Prostate gland (tissue), 2 donors: ENCODE results near the gene PARVB. TPM values are rescaled to one million over a fixed set of nuclear protein-coding genes. Genes with fewer than 3 reads are reported as not detected.

ENCODE experiments used
- DNase-seq: peaks from one replicate; pipeline ENCODE4 v3.0.0-alpha.2; 2019; ENCODE audit warnings: low spot score
- H3K27ac ChIP-seq, 2 donors: fragments of 200-600 bp; sonication (generic); 2 replicates each; pipeline ENCODE4 v1.5.1; 2017 to 2019
- H3K27me3 ChIP-seq: fragments of 200-600 bp; sonication (generic); replicated peaks from 2 replicates; pipeline ENCODE4 v1.5.1; 2019; ENCODE audit not compliant: insufficient read depth
- H3K36me3 ChIP-seq, 2 donors: fragments of 200-600 bp; sonication (generic); 1 replicate in 1 of 2; 2 replicates in 1 of 2; pipeline versions ENCODE4 v1.5.1 to v1.8.1; 2017 to 2019
- H3K4me1 ChIP-seq: fragments of 200-600 bp; sonication (generic); replicated peaks from 2 replicates; pipeline ENCODE4 v1.5.1; 2019
- H3K4me3 ChIP-seq, 2 donors: fragments of 200-600 bp; sonication (generic); 2 replicates each; pipeline ENCODE4 v1.5.1; 2017 to 2019
- H3K9me3 ChIP-seq: fragments of 200-600 bp; sonication (generic); 2 replicates; pipeline ENCODE4 v1.5.1; 2017
- CTCF ChIP-seq, 4 experiments: fragments of 200-600 bp in 2 of 4; fragments of 450-650 bp in 2 of 4; sonication (generic) in 2 of 4; IDR thresholded peaks; 1 replicate in 3 of 4; 2 replicates in 1 of 4; pipeline ENCODE4 v1.5.1; 2016 to 2019; ENCODE audit warnings: antibody characterized with exemption in 4 of 4, mild to moderate bottlenecking in 2 of 4, moderate library complexity in 2 of 4
- POLR2A ChIP-seq: fragments of 450-650 bp; IDR thresholded peaks from one replicate; pipeline ENCODE4 v1.6.1; 2016; ENCODE audit warnings: antibody characterized with exemption, mild to moderate bottlenecking
- POLR2AphosphoS5 ChIP-seq: sonication (generic); formaldehyde crosslinking; IDR thresholded peaks from one replicate; pipeline ENCODE4 v1.6.1; 2017; ENCODE audit warnings: antibody characterized with exemption
- WGBS: methylation state at CpG from one replicate; pipeline ENCODE4 v1.1.5; 2018; 5-methylcytosine and 5-hydroxymethylcytosine counted together
- intact Hi-C: fragments of 100-400 bp; cut with DNase I; formaldehyde crosslinking; loops from one replicate; pipeline ENCODE4 v1.14.2; 2022
- total RNA-seq, 2 donors: library from RNA; depleted of rRNA; stranded (reverse); fragments of >200 nt; gene quantifications; one replicate each; pipeline ENCODE4 v1.1.0, GENCODE V29; 2016

Gene PARVB
- total RNA-seq, 2 donors from 2014 or later, result 11.7 to 28.4 TPM

GRCh38 chr22:44019846-44020245, 4.3 kb upstream of the PARVB start:
- no peaks in the 10 kb centered on the region for H3K36me3 ChIP-seq
- WGBS, result 90% methylated on average over 5 of the region's 5 CpGs
- no peak overlapping the region for H3K4me3 ChIP-seq
- TF ChIP-seq CTCF (IDR thresholded peaks at IDR 0.05), result no peak
- H3K27me3 ChIP-seq, result no peaks in the 10 kb centered on the region
- H3K9me3 ChIP-seq, result no peaks in the 10 kb centered on the region
- DNase-seq, result no peak
- intact Hi-C loops, result loop anchor here (5.0 kb wide), 1 partner anchor 52 kb away; no protein-coding TSS in a partner anchor
- H3K4me1 ChIP-seq, result no peaks in the 10 kb centered on the region
- no peak overlapping the region for H3K27ac ChIP-seq

DNA sequence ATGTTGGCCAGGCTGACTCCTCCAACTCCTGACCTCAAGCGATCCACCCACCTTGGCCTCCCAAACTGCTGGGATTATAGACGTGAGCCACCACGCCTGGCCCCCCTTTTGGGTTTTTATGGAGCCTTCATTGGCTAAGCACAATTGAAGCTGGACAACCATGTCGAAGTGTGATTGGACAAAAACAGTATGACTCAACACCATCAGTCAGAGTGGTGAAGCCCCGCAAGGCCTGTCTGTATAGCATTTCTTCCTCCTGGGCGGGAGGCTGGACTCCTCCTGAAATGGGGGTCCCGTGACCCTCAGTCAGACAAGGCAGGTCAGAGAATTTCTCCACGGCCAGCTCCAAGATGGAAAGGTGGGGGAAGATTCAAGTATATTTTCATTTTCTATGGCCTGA, 3.1 kb upstream of the PARVB start:
- Histone ChIP-seq H3K27ac (no peak overlapping the region), H3K27me3 (no peaks in the 10 kb centered on the region), H3K36me3 (no peaks in the 10 kb centered on the region), H3K4me3 (no peak overlapping the region), H3K4me1 (no peaks in the 10 kb centered on the region), H3K9me3 (no peaks in the 10 kb centered on the region)
- TF ChIP-seq POLR2AphosphoS5 (no peak), CTCF (IDR thresholded peaks at IDR 0.05) (no peak), POLR2A (no peak)
- DNase-seq, result no peak
- intact Hi-C loops, result loop anchor here (5.0 kb wide), 1 partner anchor 51 kb away; no protein-coding TSS in a partner anchor
- WGBS, result 93% methylated on average over 8 of the region's 8 CpGs

DNA sequence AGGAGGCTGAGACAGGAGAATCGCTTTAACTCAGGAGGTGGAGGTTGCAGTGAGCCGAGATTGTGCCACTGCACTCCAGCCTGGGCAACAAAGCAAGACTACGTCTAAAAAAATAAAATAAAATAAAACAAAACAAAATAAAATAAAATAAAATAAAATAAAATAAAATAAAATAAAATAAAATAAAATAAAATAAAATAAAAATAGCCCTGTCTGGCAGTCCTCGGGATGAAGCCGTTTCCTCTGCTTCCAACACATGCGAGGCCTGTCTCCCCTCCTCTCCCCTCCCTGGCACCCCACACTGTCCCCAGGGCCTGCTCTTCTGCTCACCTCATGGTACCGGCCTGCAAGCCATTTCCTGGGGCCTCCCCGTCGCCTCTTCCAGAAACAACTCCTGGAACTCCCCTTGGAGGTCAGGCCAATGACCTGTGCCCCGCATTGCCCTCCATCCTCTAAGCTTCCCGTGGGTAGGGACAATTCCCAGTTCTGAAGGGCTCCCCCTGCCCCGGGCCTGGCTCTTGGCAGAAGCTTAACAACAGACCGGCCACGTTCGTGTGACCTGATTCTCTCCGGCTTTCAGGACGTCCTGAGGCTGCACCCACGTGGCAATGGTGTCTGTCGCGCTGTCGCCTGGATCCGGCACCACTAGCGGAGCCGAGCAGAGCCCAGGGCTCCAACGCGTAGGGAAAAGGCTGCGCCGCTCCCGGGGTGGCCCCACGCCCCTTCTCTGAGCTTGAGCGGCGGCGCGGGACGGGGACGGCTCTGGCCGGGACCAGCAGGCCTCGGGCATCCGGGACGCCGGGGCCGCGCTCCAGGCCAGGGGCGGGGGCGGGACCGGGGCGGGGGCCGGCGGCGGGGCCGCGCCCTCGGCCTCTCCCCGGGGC, 456 bp upstream of the PARVB start:
- H3K36me3 ChIP-seq, result no peaks in the 10 kb centered on the region
- intact Hi-C loops, result loop anchor here (5.0 kb wide), 1 partner anchor 49 kb away; no protein-coding TSS in a partner anchor
- no peaks in the 10 kb centered on the region for H3K27me3 ChIP-seq
- H3K4me3 ChIP-seq, result peak overlapping the region; percentile 46 to 48
- TF ChIP-seq CTCF (IDR thresholded peaks at IDR 0.05) (no peak), POLR2AphosphoS5 (no peak), POLR2A (no peak)
- H3K9me3 ChIP-seq, result no peaks in the 10 kb centered on the region
- DNase-seq, result no peak
- 22% methylated on average over 30 of the region's 54 CpGs for WGBS
- H3K27ac ChIP-seq, result peak overlapping the region; percentile 48 to 57
- H3K4me1 ChIP-seq, result no peaks in the 10 kb centered on the region

GRCh38 chr22:44025171-44026065, 1.3 kb downstream of the PARVB start:
- no peaks in the 10 kb centered on the region for H3K9me3 ChIP-seq
- no peak for TF ChIP-seq CTCF (IDR thresholded peaks at IDR 0.05)
- no peak for TF ChIP-seq POLR2AphosphoS5
- no peak for TF ChIP-seq POLR2A
- peak overlapping the region in 1 of 2 donors; percentile 48 for H3K4me3 ChIP-seq
- WGBS, result 88% methylated on average over 26 of the region's 26 CpGs
- intact Hi-C loops, result no loop called here
- no peaks in the 10 kb centered on the region for H3K36me3 ChIP-seq
- H3K27ac ChIP-seq, result peak overlapping the region; percentile 66 to 71
- no peaks in the 10 kb centered on the region for H3K27me3 ChIP-seq
- DNase-seq, result no peak
- H3K4me1 ChIP-seq, result no peaks in the 10 kb centered on the region
